ENCODE data around the gene DEDD.

The DEDD gene

GRCh38 chr1:161163793-161164192, 31.3 kb upstream of the DEDD start:
- no peak for DNase-seq (ENCODE audit: low read depth)

GRCh38 chr1:161162806-161163205, 30.3 kb upstream of the DEDD start:
- DNase-seq (ENCODE audit: low read depth) = no peak

- DNase-seq (ENCODE audit: low read depth) = no peak
Measured at GRCh38 chr1:161162052-161162451, 29.6 kb upstream of the DEDD start.

- no peak for DNase-seq (ENCODE audit: low read depth)
Measured at GRCh38 chr1:161161652-161162051, 29.2 kb upstream of the DEDD start.

GRCh38 chr1:161160671-161161145, 28.2 kb upstream of the DEDD start:
- DNase-seq (ENCODE audit: low read depth) = no peak

GRCh38 chr1:161159913-161160243, 27.4 kb upstream of the DEDD start:
- DNase-seq (ENCODE audit: low read depth) = no peak

- DNase-seq (ENCODE audit: low read depth) = peak; percentile 90
Measured at GRCh38 chr1:161159087-161159912, 26.8 kb upstream of the DEDD start, which contains the start of gene USP21. Gene USP21 (plus strand): TSS chr1:161159500. CDS start chr1:161160641, 1,141 bp downstream.

GRCh38 chr1:161158316-161159010, 26.0 kb upstream of the DEDD start:
- DNase-seq (ENCODE audit: low read depth) = no peak

- no peak for DNase-seq (ENCODE audit: low read depth)
Measured at GRCh38 chr1:161157867-161158266, 25.4 kb upstream of the DEDD start.

- peak; percentile 90 for DNase-seq (ENCODE audit: low read depth)
Measured at GRCh38 chr1:161153682-161154337, 21.3 kb upstream of the DEDD start, which contains the start of gene UFC1. Gene UFC1 (plus strand): TSS chr1:161153978. CDS start chr1:161153998, 20 bp downstream.

- no peak for DNase-seq (ENCODE audit: low read depth)
Measured at GRCh38 chr1:161153176-161153575, 20.7 kb upstream of the DEDD start.

GRCh38 chr1:161145832-161146231, 13.4 kb upstream of the DEDD start:
- no peak for DNase-seq (ENCODE audit: low read depth)

GRCh38 chr1:161140755-161141400, 8.4 kb upstream of the DEDD start:
- DNase-seq (ENCODE audit: low read depth) = no peak

- DNase-seq (ENCODE audit: low read depth) = peak; percentile 53
Measured at GRCh38 chr1:161139766-161140165, 7.3 kb upstream of the DEDD start.

- DNase-seq (ENCODE audit: low read depth) = no peak
Measured at GRCh38 chr1:161138431-161138830, 6.0 kb upstream of the DEDD start.

- peak; percentile 21 for DNase-seq (ENCODE audit: low read depth)
Measured at GRCh38 chr1:161137881-161138280, 5.4 kb upstream of the DEDD start.

- DNase-seq (ENCODE audit: low read depth) = peak; percentile 37
Measured at GRCh38 chr1:161133220-161133740, 813 bp upstream of the DEDD start.

- DNase-seq (ENCODE audit: low read depth) = peak; percentile 39
Measured at GRCh38 chr1:161131523-161132409, 701 bp downstream of the DEDD start.

GRCh38 chr1:161130266-161130665, 2.2 kb downstream of the DEDD start:
- no peak for DNase-seq (ENCODE audit: low read depth)

GRCh38 chr1:161128591-161129420, 3.7 kb downstream of the DEDD start:
- no peak for DNase-seq (ENCODE audit: low read depth)

Measured in EH (cell line).